IMR-90 (cell line): Measurements from ENCODE around the gene NRCAM. TPM values are rescaled to one million over a fixed set of nuclear protein-coding genes. Genes with fewer than 3 reads are reported as not detected.

ENCODE experiments used
- ATAC-seq: fragments of 200-7000 bp; cut with Tn5 transposase; 2 replicates; pipeline ENCODE4 v1.9.1; 2020; ENCODE audit warnings: low read depth, mild to moderate bottlenecking, moderate library complexity
- BruUV-seq: library from RNA; stranded (reverse); fragments of 400-500 nt; replicated peaks from 2 replicates; lab custom pipeline; 2021; lab: Mats Ljungman, UMichigan
- CTCF ChIA-PET: fragments of 300-600 bp; formaldehyde crosslinking; extraction: SDS; loops from one replicate; lab custom pipeline; 2021; ENCODE audit warnings: antibody characterized with exemption; lab: Yijun Ruan, JAX
- POLR2A ChIA-PET: fragments of 300-600 bp; sonication (Branson Sonifier 250); formaldehyde crosslinking; loops from one replicate; lab custom pipeline; 2022; ENCODE audit warnings: antibody characterized with exemption; ENCODE audit not compliant: unreplicated experiment; lab: Charles Lee
- DNase-seq: peaks from one replicate; pipeline ENCODE4 v3.0.0; 2013
- H2AFZ ChIP-seq: replicated peaks from 2 replicates; pipeline ENCODE3; 2013; ENCODE audit warnings: low read length, mild to moderate bottlenecking; ENCODE audit not compliant: poor library complexity
- H2AK5ac ChIP-seq: 2 replicates; pipeline ENCODE4 v1.6.1; 2013; ENCODE audit warnings: low read depth, low read length, inconsistent platforms
- H2AK9ac ChIP-seq: replicated peaks from 2 replicates; pipeline ENCODE3; 2013; ENCODE audit warnings: mild to moderate bottlenecking, low read depth, low read length, moderate library complexity; ENCODE audit not compliant: poor library complexity
- H2BK120ac ChIP-seq: 2 replicates; pipeline ENCODE4 v1.6.1; 2013; ENCODE audit warnings: low read depth, low read length, inconsistent platforms
- H2BK15ac ChIP-seq: 3 replicates; pipeline ENCODE4 v1.6.1; 2013; ENCODE audit warnings: low read depth, low read length, inconsistent platforms
- H2BK20ac ChIP-seq: 2 replicates; pipeline ENCODE4 v1.6.1; 2013; ENCODE audit warnings: low read depth, mild to moderate bottlenecking, inconsistent platforms, low read length, moderate library complexity
- H2BK5ac ChIP-seq: 2 replicates; pipeline ENCODE4 v1.6.1; 2013; ENCODE audit warnings: mild to moderate bottlenecking, low read depth, low read length, inconsistent platforms; ENCODE audit not compliant: poor library complexity, severe bottlenecking
- H3K14ac ChIP-seq: replicated peaks from 2 replicates; pipeline ENCODE4 v1.6.1; 2013; ENCODE audit warnings: low read depth, low read length, inconsistent platforms
- H3K18ac ChIP-seq: 2 replicates; pipeline ENCODE4 v1.6.1; 2013; ENCODE audit warnings: low read depth, low read length, control low read depth
- H3K23ac ChIP-seq: 2 replicates; pipeline ENCODE4 v1.6.1; 2013; ENCODE audit warnings: low read depth, low read length, inconsistent platforms
- H3K27ac ChIP-seq: 2 replicates; pipeline ENCODE4 v1.5.1; 2013; ENCODE audit warnings: mild to moderate bottlenecking, control low read depth, low read length; ENCODE audit not compliant: insufficient read depth
- H3K27me3 ChIP-seq: 2 replicates; pipeline ENCODE4 v1.6.1; 2013; ENCODE audit warnings: low read length; ENCODE audit not compliant: control insufficient read depth, insufficient read depth
- H3K36me3 ChIP-seq: 2 replicates; pipeline ENCODE4 v1.6.1; 2013; ENCODE audit warnings: low read length, mixed read lengths; ENCODE audit not compliant: control insufficient read depth, insufficient read depth
- H3K4ac ChIP-seq: 2 replicates; pipeline ENCODE4 v1.6.1; 2013; ENCODE audit warnings: low read depth, low read length, inconsistent platforms
- H3K4me1 ChIP-seq: 2 replicates; pipeline ENCODE4 v1.6.1; 2013; ENCODE audit warnings: low read length, mixed read lengths; ENCODE audit not compliant: control insufficient read depth, insufficient read depth
- H3K4me2 ChIP-seq: 2 replicates; pipeline ENCODE4 v1.6.1; 2013; ENCODE audit warnings: low read depth, mild to moderate bottlenecking, control low read depth, low read length, moderate library complexity
- H3K4me3 ChIP-seq: 2 replicates; pipeline ENCODE4 v1.5.1; 2013; ENCODE audit warnings: low read depth, mild to moderate bottlenecking, control low read depth, low read length, moderate library complexity; ENCODE audit not compliant: insufficient read depth
- H3K56ac ChIP-seq: 2 replicates; pipeline ENCODE4 v1.6.1; 2013; ENCODE audit warnings: low read length, inconsistent platforms; ENCODE audit not compliant: insufficient read depth; ENCODE audit errors: extremely low read depth
- H3K79me1 ChIP-seq, 2 experiments: 2 replicates each; pipeline ENCODE4 v1.6.1; 2013; ENCODE audit warnings: low read length in 2 of 2, inconsistent platforms in 1 of 2, low read depth in 1 of 2
- H3K9ac ChIP-seq: 2 replicates; pipeline ENCODE4 v1.6.1; 2013; ENCODE audit warnings: low read depth, low read length, control low read depth
- H3K9me1 ChIP-seq: 2 replicates; pipeline ENCODE4 v1.6.1; 2013; ENCODE audit warnings: low read length, inconsistent platforms; ENCODE audit not compliant: insufficient read depth
- H3K9me3 ChIP-seq: 2 replicates; pipeline ENCODE4 v1.6.1; 2013; ENCODE audit warnings: low read length; ENCODE audit not compliant: control insufficient read depth, insufficient read depth
- H4K20me1 ChIP-seq: 2 replicates; pipeline ENCODE4 v1.6.1; 2013; ENCODE audit warnings: low read length, inconsistent platforms; ENCODE audit not compliant: insufficient read depth
- H4K5ac ChIP-seq: 2 replicates; pipeline ENCODE4 v1.6.1; 2013; ENCODE audit warnings: mild to moderate bottlenecking, low read depth, low read length, control low read depth
- H4K8ac ChIP-seq, 2 experiments: 2 replicates each; pipeline ENCODE4 v1.6.1; 2013; ENCODE audit warnings: low read depth in 2 of 2, low read length in 2 of 2, control low read depth in 1 of 2, inconsistent platforms in 1 of 2
- H4K91ac ChIP-seq: 2 replicates; pipeline ENCODE4 v1.6.1; 2013; ENCODE audit warnings: low read depth, low read length, inconsistent platforms; ENCODE audit not compliant: insufficient read depth
- BHLHE40 ChIP-seq: fragments of 150-350 bp; IDR thresholded peaks from 2 replicates; pipeline ENCODE4 v1.6.1; 2016; ENCODE audit warnings: mild to moderate bottlenecking, low read depth, low read length
- CEBPB ChIP-seq: IDR thresholded peaks from 2 replicates; pipeline ENCODE4 v1.6.1; 2012; ENCODE audit warnings: low read depth, low read length, improper control_type of control experiment
- ELK1 ChIP-seq: fragments of 150-350 bp; IDR thresholded peaks from 2 replicates; pipeline ENCODE4 v1.6.1; 2016; ENCODE audit warnings: low read depth, mild to moderate bottlenecking, low read length, moderate library complexity, borderline replicate concordance
- MAFK ChIP-seq: IDR thresholded peaks from 2 replicates; pipeline ENCODE4 v1.6.1; 2012; ENCODE audit warnings: low read depth, low read length, improper control_type of control experiment
- MAZ ChIP-seq: IDR thresholded peaks from 2 replicates; pipeline ENCODE4 v1.6.1; 2012; ENCODE audit warnings: low read depth, mild to moderate bottlenecking, low read length, improper control_type of control experiment, moderate library complexity, borderline replicate concordance
- MXI1 ChIP-seq: IDR thresholded peaks from 2 replicates; pipeline ENCODE4 v1.6.1; 2012; ENCODE audit warnings: low read depth, mild to moderate bottlenecking, low read length, moderate library complexity, borderline replicate concordance
- NFE2L2 ChIP-seq: fragments of 150-350 bp; IDR thresholded peaks from 2 replicates; pipeline ENCODE4 v1.6.1; 2016; ENCODE audit warnings: low read depth, mild to moderate bottlenecking, low read length
- POLR2A ChIP-seq: IDR thresholded peaks from 2 replicates; pipeline ENCODE4 v1.6.1; 2012; ENCODE audit warnings: mild to moderate bottlenecking, low read depth, low read length
- RAD21 ChIP-seq: IDR thresholded peaks from 2 replicates; pipeline ENCODE4 v1.6.1; 2012; ENCODE audit warnings: low read length, improper control_type of control experiment
- RCOR1 ChIP-seq: IDR thresholded peaks from 2 replicates; pipeline ENCODE4 v1.6.1; 2012; ENCODE audit warnings: mild to moderate bottlenecking, low read length, improper control_type of control experiment; ENCODE audit not compliant: insufficient replicate concordance
- RFX5 ChIP-seq: IDR thresholded peaks from 2 replicates; pipeline ENCODE4 v1.8.0; 2012; ENCODE audit warnings: low read depth, mild to moderate bottlenecking, low read length, moderate library complexity
- SMC3 ChIP-seq: fragments of 150-350 bp; IDR thresholded peaks from 2 replicates; pipeline ENCODE4 v1.6.1; 2016; ENCODE audit warnings: low read depth, mild to moderate bottlenecking, antibody characterized with exemption, low read length, moderate library complexity
- WGBS, 2 experiments: methylation state at CpG; one replicate each; pipeline versions ENCODE4 v1.1.5 to v1.1.7; 2013; ENCODE audit warnings: missing lambda C conversion rate in 2 of 2; ENCODE audit not compliant: insufficient read length in 1 of 2; ENCODE audit errors: extremely low coverage in 2 of 2; 5-methylcytosine and 5-hydroxymethylcytosine counted together
- dilution Hi-C: fragments of 300-500 bp; cut with HindIII; formaldehyde crosslinking; loops from one replicate; pipeline ENCODE4 v1.14.3; 2018; ENCODE audit warnings: low sequenced_read_pairs; ENCODE audit not compliant: unreplicated experiment
- in situ Hi-C: fragments of 300-500 bp; cut with MboI; formaldehyde crosslinking; loops from 3 replicates; pipeline ENCODE4 v1.14.3; 2019; ENCODE audit warnings: low sequenced_read_pairs, inconsistent platforms, mixed read lengths
- intact Hi-C: fragments of 100-400 bp; cut with micrococcal nuclease; formaldehyde crosslinking; loops from 2 replicates; pipeline ENCODE4 v1.10.0; 2022
- polyA plus RNA-seq, 3 experiments: library from polyadenylated mRNA; depleted of rRNA; stranded (reverse); fragments of >200 nt; gene quantifications; 2 replicates each; pipeline ENCODE4 v1.2.3, GENCODE V29; 2012; ENCODE audit warnings: low replicate concordance in 1 of 3
- total RNA-seq: library from RNA; depleted of rRNA; stranded (reverse); fragments of >200 nt; gene quantifications from 2 replicates; pipeline ENCODE4 v1.2.3, GENCODE V29; 2012

Gene NRCAM
- total and polyA plus RNA-seq, 2 of the 4 experiments (the other 2 are of a cell fraction) = 0.46 to 1.1 TPM

GRCh38 chr7:108145401-108145800, 310.8 kb downstream of the NRCAM start:
- Histone ChIP-seq H4K8ac (0 out of 4 replicates have a peak overlapping the region, but pooled peaks of 1 of the 2 experiments have one; percentile 40), H2AK5ac (peak overlapping the region; percentile 75; the same call in 1 of the 2 replicates), H2BK5ac (no peak overlapping the region), H2BK120ac (peak overlapping the region; percentile 25; the same call in 1 of the 2 replicates), H4K5ac (no peak overlapping the region; the same call in 1 of the 2 replicates), H3K14ac (no peak overlapping the region), H3K27ac (no peak overlapping the region), H3K4me3 (no peak overlapping the region), H3K9me1 (no peaks in the 10 kb centered on the region), H2BK15ac (no peak overlapping the region), H3K4me2 (no peak overlapping the region), H2BK20ac (peak overlapping the region; percentile 26), H3K4ac (peak overlapping the region; percentile 39; the same call in 1 of the 2 replicates), H2AFZ (no peak overlapping the region), H3K4me1 (peaks cover 2% of the 10 kb centered on the region; the same call in 1 of the 2 replicates), H3K18ac (no peak overlapping the region; the same call in 1 of the 2 replicates), H4K91ac (0 out of 2 replicates have a peak overlapping the region, but pooled peaks have one; percentile 13), H3K9ac (no peak overlapping the region), H3K27me3 (no peaks in the 10 kb centered on the region), H4K20me1 (no peaks in the 10 kb centered on the region), H3K79me1 (no peaks in the 10 kb centered on the region), H3K36me3 (no peaks in the 10 kb centered on the region; the same call in 1 of the 2 replicates), H3K23ac (no peak overlapping the region), H2AK9ac (no peak overlapping the region), H3K9me3 (no peaks in the 10 kb centered on the region), H3K56ac (no peak overlapping the region; the same call in 1 of the 2 replicates)
- ATAC-seq (no peak), DNase-seq (no peak)
- TF ChIP-seq MAFK (no peak), POLR2A (no peak), SMC3 (no peak), ELK1 (no peak), RCOR1 (no peak), RFX5 (no peak), MXI1 (no peak), CEBPB (no peak), MAZ (no peak), RAD21 (no peak), BHLHE40 (no peak), NFE2L2 (no peak)
- no TSS peak for BruUV-seq
- intact Hi-C loops = loop anchor here (5.0 kb wide), 3 partner anchors 163 to 683 kb away; partner anchors contain the start of gene CBLL1
- dilution Hi-C loops = loop anchor here (25.0 kb wide), 1 partner anchor 133 kb away; the partner anchor contains the start of gene LAMB1
- WGBS, 2 experiments = no CpG with 5 or more reads among the region's 8 CpGs
- in situ Hi-C loops = loop anchor here (25.0 kb wide), 1 partner anchor 408 kb away; the partner anchor contains the start of gene CBLL1
- CTCF ChIA-PET = interaction anchor here (0.7 to 1.5 kb wide), 12 partner anchors 14 to 245 kb away, joined by 3 to 8 read pairs (median 4); no protein-coding TSS in a partner anchor
- POLR2A ChIA-PET = interaction anchor here (0.5 kb wide), 1 partner anchor 269 kb away, joined by 4 read pairs; no protein-coding TSS in a partner anchor
